CD4-positive, alpha-beta T cell (primary cell): ENCODE results near the gene MCCC1. TPM values are rescaled to one million over a fixed set of nuclear protein-coding genes. Genes with fewer than 3 reads are reported as not detected.

ENCODE experiments used
- ATAC-seq: fragments of 200-7000 bp; cut with Tn5 transposase; one replicate; pipeline ENCODE4 v1.10.0; 2022; ENCODE audit warnings: mild to moderate bottlenecking; ENCODE audit not compliant: poor library complexity
- CTCF ChIA-PET: fragments of 350-600 bp; sonication (Branson Sonifier 250); formaldehyde crosslinking; loops from one replicate; lab custom pipeline; 2021; ENCODE audit warnings: antibody characterized with exemption, inconsistent platforms; lab: Charles Lee
- POLR2A ChIA-PET: fragments of 350-600 bp; sonication (Branson Sonifier 250); formaldehyde crosslinking; loops from one replicate; lab custom pipeline; 2021; ENCODE audit warnings: antibody characterized with exemption, inconsistent platforms; lab: Charles Lee
- DNase-seq, 14 experiments: peaks; one replicate each; pipeline ENCODE4 v3.0.0-alpha.2; 2013 to 2020; ENCODE audit warnings: mixed read lengths in 2 of 14
- H3K27ac ChIP-seq, 2 donors: one replicate each; pipeline versions ENCODE4 v1.5.1 to v1.7.0; 2013; ENCODE audit warnings: low read length in 2 of 2, low read depth in 1 of 2, mild to moderate bottlenecking in 1 of 2
- H3K27me3 ChIP-seq, 2 experiments: 1 replicate in 1 of 2; 2 replicates in 1 of 2; pipeline versions ENCODE4 v1.6.1 to v1.7.0; 2013; ENCODE audit warnings: low read length in 2 of 2, control low read depth in 1 of 2, mild to moderate bottlenecking in 1 of 2, moderate library complexity in 1 of 2; ENCODE audit not compliant: insufficient read depth in 2 of 2, control insufficient read depth in 1 of 2
- H3K36me3 ChIP-seq: one replicate; pipeline ENCODE4 v1.6.1; 2013; ENCODE audit warnings: low read length, control low read depth; ENCODE audit not compliant: insufficient read depth
- H3K4me1 ChIP-seq: one replicate; pipeline ENCODE4 v1.6.1; 2013; ENCODE audit warnings: low read length, control low read depth; ENCODE audit not compliant: insufficient read depth
- H3K4me3 ChIP-seq: one replicate; pipeline ENCODE4 v1.5.1; 2013; ENCODE audit warnings: mild to moderate bottlenecking, low read length, moderate library complexity
- H3K9me3 ChIP-seq, 2 experiments: 1 replicate in 1 of 2; 2 replicates in 1 of 2; pipeline versions ENCODE4 v1.6.1 to v1.7.0; 2013; ENCODE audit warnings: low read length in 2 of 2, mild to moderate bottlenecking in 2 of 2, control low read depth in 1 of 2, moderate library complexity in 1 of 2; ENCODE audit not compliant: control insufficient read depth in 1 of 2, insufficient read depth in 1 of 2
- H3K27ac Mint-ChIP-seq: one replicate; pipeline ENCODE4 v1.8.0; 2020; ENCODE audit warnings: mixed read lengths
- H3K27me3 Mint-ChIP-seq: one replicate; pipeline ENCODE4 v1.8.0; 2021; ENCODE audit warnings: mixed read lengths
- H3K36me3 Mint-ChIP-seq: one replicate; pipeline ENCODE4 v1.8.0; 2021; ENCODE audit warnings: low read depth, mixed read lengths
- H3K4me1 Mint-ChIP-seq: one replicate; pipeline ENCODE4 v1.8.0; 2021; ENCODE audit warnings: low read depth, mixed read lengths
- H3K4me3 Mint-ChIP-seq: one replicate; pipeline ENCODE4 v1.8.0; 2020; ENCODE audit warnings: mild to moderate bottlenecking, mixed read lengths
- H3K9me3 Mint-ChIP-seq: one replicate; pipeline ENCODE4 v1.8.0; 2020; ENCODE audit warnings: mixed read lengths
- CTCF ChIP-seq: fragments of 200-600 bp; IDR thresholded peaks from one replicate; pipeline ENCODE4 v1.8.0; 2022; ENCODE audit warnings: antibody characterized with exemption, mild to moderate bottlenecking
- intact Hi-C, 2 experiments: fragments of 100-400 bp; cut with DNase I in 1 of 2; cut with micrococcal nuclease in 1 of 2; formaldehyde crosslinking; loops; one replicate each; pipeline versions ENCODE4 v1.15.1 to v1.9.0; 2023 to 2025; cut with DNase I, micrococcal nuclease
- total RNA-seq, 174 experiments: library from RNA in 2 of 174; stranded (reverse) in 2 of 174; gene quantifications; one replicate each; pipeline ENCODE4 v1.2.3 and lab custom pipeline; 2021 to 2026

The MCCC1 gene
- total RNA-seq, 2 experiments from 2014 or later: 16.4 to 16.7 TPM

GRCh38 chr3:183128709-183129108 is 29.4 kb upstream of the MCCC1 start:
- Histone ChIP-seq H3K27ac (no peak overlapping the region), H3K27me3 (no peaks in the 10 kb centered on the region), H3K36me3 (no peaks in the 10 kb centered on the region), H3K4me3 (no peak overlapping the region), H3K4me1 (no peaks in the 10 kb centered on the region), H3K9me3 (peaks cover 8 to 10% of the 10 kb centered on the region in 2 experiments)
- no peak for TF ChIP-seq CTCF
- ATAC-seq (no peak), DNase-seq (no peak)
- H3K27ac Mint-ChIP-seq: no peak overlapping the region
- H3K9me3 Mint-ChIP-seq: peaks cover 7% of the 10 kb centered on the region
- intact Hi-C loops: loop anchor here in 1 of 2 experiments (10.0 kb wide), 1 partner anchor 56 kb away; no protein-coding TSS in a partner anchor
- H3K4me3 Mint-ChIP-seq: no peak overlapping the region
- H3K4me1 Mint-ChIP-seq: no peaks in the 10 kb centered on the region
- H3K36me3 Mint-ChIP-seq: peaks cover 14% of the 10 kb centered on the region
- no peaks in the 10 kb centered on the region for H3K27me3 Mint-ChIP-seq
- CTCF ChIA-PET: no interaction called here
- POLR2A ChIA-PET: no interaction called here

- H3K27ac Mint-ChIP-seq: no peak overlapping the region
- Histone ChIP-seq H3K27ac (no peak overlapping the region), H3K4me1 (no peaks in the 10 kb centered on the region), H3K4me3 (no peak overlapping the region), H3K27me3 (no peaks in the 10 kb centered on the region), H3K36me3 (no peaks in the 10 kb centered on the region), H3K9me3 (peaks cover 0 to under 1% of the 10 kb centered on the region in 2 experiments)
- no peak for TF ChIP-seq CTCF
- H3K27me3 Mint-ChIP-seq: no peaks in the 10 kb centered on the region
- ChIA-PET CTCF (interaction anchor here (1.5 to 4.7 kb wide), 4 partner anchors 61 to 268 kb away, joined by 3 to 30 read pairs (median 5); no protein-coding TSS in a partner anchor), POLR2A (no interaction called here)
- H3K36me3 Mint-ChIP-seq: no peaks in the 10 kb centered on the region
- DNase-seq (no peak), ATAC-seq (no peak)
- no peaks in the 10 kb centered on the region for H3K9me3 Mint-ChIP-seq
- no peak overlapping the region for H3K4me3 Mint-ChIP-seq
- intact Hi-C loops: loop anchor here (2.0 to 10.0 kb wide), 3 partner anchors 61 to 643 kb away; no protein-coding TSS in a partner anchor
- no peaks in the 10 kb centered on the region for H3K4me1 Mint-ChIP-seq
Observed at GRCh38 chr3:183123891-183124290, 24.6 kb upstream of the MCCC1 start.

- CTCF ChIA-PET: interaction anchor here (0.8 to 4.7 kb wide), 7 partner anchors 56 to 645 kb away, joined by 3 to 30 read pairs (median 5); no protein-coding TSS in a partner anchor
- peak; percentile 92 for TF ChIP-seq CTCF
- Mint-ChIP-seq H3K27ac (no peak overlapping the region), H3K4me3 (no peak overlapping the region), H3K27me3 (peaks cover 4% of the 10 kb centered on the region), H3K4me1 (no peaks in the 10 kb centered on the region), H3K9me3 (no peaks in the 10 kb centered on the region), H3K36me3 (no peaks in the 10 kb centered on the region)
- Histone ChIP-seq H3K4me1 (no peaks in the 10 kb centered on the region), H3K36me3 (no peaks in the 10 kb centered on the region), H3K27ac (no peak overlapping the region), H3K4me3 (no peak overlapping the region), H3K27me3 (no peaks in the 10 kb centered on the region), H3K9me3 (no peaks in the 10 kb centered on the region)
- peak in 4 of 14 experiments; percentile 14 to 73 (median 64) for DNase-seq
- POLR2A ChIA-PET: no interaction called here
- intact Hi-C loops: loop anchor here (1.0 to 10.0 kb wide), 6 partner anchors 62 to 645 kb away; no protein-coding TSS in a partner anchor
- peak; percentile 73 for ATAC-seq
Observed at GRCh38 chr3:183122257-183122932, 23.1 kb upstream of the MCCC1 start.
